ENCODE results near the gene PTPN7.
A peak's percentile ranks its signal among the peaks of the same experiment; 100 is the strongest.

PTPN7 gene

DNA sequence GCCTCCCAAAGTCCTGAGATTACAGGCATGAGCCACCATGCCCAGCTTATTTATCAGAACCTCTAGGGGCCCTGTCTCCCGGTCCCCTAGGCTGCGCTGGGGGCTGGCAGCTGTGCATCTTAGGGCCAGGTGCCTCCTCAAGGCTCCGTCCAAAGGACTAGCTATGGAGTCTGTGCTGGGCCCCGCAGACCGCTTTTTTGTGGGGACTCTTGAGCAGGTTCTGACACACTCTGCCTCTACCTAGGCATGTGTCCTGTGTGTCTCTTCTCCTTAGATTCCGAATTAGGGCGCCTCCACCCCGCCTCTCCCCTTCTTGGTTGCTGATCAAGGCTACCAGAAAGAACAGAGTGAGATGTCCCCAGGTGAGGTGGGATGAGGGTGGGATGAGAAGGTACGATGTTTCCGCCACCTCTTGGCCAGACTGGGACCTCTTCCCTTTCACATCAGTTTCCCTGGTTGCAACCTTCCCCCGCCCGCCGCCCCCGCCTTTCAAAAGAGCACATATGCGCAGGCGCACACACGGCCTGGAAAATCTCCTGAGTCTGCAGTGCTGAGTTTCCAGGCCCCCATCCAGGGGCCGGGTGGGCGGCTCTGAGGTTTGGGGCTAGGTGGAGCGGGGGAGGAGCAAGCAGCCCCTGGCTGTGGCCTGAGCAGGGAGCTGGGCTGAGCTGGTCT, 5.0 kb upstream of the PTPN7 start:
- DNase-seq, result no peak

- DNase-seq, result no peak
These were observed 4.1 kb upstream of the PTPN7 start for GRCh38 chr1:202164271-202165037.

DNA sequence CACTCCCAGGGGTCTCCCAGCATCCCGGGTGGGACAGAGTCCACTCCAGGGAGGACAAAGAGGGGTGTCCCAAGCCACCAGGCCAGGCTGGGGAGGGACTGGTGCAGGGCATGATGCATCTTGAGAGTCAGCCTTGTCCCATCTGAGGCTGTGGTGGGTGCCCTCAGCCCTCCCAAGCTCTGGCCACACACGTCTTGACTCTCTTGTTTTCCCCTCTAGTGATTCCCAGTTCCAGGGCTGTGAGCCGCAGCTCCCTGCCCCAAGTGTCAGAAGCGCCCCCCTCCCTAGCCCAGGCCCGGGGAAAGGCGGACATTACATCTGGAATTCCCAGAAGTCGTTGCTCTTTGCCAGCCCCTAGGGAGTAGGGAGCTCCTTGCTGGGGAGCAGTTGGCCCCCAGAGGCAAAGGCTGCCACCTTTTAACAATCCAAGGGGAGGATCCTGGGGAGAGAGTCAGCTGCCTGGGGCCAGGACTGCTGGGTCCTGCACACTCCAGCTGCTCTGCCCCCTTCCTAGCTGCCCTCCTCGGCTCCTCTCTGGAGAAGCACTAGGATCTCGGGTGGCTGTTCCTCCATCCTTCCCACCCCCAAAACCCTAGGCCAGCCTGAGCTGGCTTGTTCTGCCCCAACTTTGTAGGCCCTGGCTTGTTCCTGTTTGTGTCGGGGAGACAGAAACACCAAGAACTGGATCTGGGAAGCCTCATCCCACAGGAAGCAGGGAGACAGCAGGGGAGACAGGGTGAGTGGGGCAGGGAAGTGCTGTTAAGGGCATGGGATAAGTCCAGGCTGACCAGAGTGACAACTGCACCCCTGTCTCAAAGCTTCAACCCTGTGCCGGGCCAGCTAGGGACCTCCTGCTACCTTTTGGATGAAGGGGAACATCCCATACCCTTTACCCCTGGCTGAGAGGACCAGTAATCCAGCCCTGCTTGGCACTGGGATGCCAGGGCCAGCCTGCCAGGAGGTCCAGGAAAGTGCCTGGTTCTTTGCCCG, 3.2 kb upstream of the PTPN7 start:
- no peak for DNase-seq

DNA sequence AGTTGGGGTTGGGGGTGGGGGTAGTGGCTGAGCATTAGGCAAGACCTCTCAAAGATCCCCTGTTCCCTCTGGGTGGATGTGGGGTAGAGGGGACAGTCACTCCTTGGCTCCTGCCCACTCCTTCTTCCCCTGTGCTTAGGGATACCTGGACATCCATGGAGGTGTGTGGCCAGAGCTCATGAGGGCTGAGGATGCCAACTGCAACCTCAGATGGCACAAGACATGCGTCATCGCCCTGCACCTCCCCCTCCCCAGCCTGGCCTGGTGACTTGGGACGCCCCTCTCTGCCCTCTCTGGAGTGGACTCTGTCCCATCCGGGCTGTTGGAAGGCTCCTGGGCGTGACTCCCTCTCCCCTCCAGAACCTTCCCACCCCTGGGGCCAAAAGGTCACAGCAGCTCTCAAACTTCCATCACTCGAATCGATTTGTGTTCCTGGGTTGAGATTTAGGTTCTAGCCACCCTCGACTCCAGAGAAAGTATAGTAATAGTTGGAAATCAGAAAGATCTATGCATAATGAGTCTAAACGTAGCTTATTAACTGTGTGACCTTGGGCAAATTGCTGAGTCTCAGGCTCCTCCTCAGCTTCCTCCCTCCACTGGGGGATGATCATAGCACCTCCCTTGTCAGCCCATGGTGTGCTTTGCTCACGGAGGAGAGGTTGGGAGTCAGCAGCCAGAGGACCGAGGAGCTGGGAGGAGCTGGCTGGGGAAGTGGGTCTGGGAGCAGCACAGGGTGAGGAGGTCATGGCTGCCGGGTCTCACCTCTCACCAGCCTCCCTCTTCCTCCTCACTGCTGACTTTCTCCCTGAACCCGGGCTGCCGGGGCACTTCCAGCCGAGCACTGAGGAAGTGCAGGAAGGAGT, 2.2 kb upstream of the PTPN7 start:
- DNase-seq, result no peak

- no peak for DNase-seq
These were observed 1.6 kb upstream of the PTPN7 start for GRCh38 chr1:202162047-202162417.

GRCh38 chr1:202161151-202162046, 997 bp upstream of the PTPN7 start:
- DNase-seq, result no peak

DNA sequence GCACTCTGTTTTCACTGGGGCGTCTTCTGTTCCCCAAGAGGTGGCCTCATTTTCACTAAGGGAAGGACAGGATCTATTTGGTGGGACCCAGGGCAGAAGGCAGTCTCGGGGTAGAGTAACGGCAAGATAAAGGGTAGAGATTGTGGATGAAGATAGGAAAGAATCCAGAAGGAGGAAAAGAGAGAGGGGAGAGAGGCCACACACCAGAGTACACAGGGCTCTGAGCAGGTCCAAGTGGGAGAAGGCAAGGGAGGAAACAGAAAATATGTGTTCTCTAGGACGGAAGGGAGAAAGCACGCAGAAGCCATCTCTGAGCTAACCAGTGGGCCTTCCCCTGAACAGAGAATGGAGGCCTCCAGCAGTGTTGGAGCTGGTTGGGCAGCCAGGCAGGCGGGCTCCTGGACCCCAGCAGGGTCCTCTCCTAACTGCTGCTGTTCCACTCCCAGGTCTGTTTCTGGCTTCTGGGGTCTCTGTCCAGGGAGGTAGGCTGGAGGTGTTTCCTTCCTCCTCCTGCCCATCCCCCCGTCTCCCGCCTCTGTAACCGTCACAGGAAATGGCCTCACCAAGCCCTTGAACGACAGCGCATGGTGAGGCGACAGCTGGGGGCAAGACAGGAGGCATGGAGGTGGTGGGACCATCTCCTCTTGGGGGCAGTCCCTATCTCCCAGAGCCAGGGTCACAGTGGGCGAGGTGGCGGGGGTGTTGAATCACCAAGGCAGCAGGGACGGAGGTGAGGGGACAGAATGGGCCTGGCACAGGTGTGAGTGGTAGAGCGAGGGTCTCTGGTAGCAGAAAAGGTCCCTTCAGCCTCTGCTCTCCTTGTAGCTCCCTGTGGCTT, 649 bp downstream of the PTPN7 start:
- DNase-seq, result no peak

DNA sequence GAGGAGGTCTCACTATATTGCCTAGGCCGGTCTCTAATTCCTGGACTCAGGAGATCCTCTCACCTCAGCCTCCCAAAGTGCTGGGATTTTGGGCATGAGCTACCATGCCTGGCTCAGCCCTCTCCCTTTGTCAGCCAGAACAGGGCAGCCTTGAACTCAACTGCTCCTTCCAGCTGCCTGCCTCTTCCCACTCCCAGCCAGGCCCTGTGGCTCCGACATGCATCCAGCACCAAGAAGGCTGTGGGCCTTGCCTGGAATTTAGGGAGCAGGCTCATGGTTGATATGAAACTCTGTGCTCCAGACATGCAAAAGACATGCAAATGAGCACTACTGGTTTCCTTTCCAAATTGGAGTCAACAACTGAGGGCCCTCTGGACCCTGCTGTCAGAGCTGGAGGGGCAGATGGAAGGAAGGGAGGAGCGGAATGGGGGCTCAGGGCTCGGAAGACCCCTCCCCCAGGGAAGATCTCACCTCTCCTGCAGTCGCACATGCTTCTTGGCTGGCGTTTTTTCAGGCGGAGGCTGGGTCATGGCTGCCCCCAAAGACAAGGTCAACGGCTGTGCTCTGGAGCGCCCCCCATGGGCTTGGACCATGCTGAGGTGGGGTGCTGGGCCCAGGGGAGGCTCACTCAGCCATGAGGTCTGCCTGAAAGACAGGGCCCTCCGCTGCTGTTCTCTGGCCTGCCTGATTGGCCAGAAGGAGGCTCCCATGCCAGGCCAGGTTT, 1.4 kb downstream of the PTPN7 start:
- DNase-seq, result no peak

DNA sequence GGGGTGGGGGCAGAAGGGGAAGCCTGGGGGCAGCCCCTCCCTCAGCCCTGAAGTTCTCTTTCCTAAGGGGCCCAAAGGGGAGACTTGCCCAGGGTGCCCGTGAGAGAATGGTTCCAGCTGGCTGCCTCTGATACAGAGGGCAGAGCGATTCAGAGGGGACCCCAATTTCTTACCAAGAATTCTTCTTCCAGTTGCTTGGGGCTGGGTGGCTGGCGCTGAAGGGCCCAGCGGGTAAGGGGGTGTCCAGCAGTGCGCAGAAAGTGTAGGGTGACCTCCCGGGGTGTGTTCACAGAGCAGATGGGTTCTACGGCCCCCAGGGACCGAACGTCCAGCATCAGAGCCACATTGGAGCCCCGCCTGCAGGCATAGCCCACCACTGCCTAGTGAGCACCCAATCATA, 2.5 kb downstream of the PTPN7 start:
- no peak for DNase-seq

- DNase-seq, result no peak
These were observed 3.8 kb downstream of the PTPN7 start for GRCh38 chr1:202156590-202156989.

DNA sequence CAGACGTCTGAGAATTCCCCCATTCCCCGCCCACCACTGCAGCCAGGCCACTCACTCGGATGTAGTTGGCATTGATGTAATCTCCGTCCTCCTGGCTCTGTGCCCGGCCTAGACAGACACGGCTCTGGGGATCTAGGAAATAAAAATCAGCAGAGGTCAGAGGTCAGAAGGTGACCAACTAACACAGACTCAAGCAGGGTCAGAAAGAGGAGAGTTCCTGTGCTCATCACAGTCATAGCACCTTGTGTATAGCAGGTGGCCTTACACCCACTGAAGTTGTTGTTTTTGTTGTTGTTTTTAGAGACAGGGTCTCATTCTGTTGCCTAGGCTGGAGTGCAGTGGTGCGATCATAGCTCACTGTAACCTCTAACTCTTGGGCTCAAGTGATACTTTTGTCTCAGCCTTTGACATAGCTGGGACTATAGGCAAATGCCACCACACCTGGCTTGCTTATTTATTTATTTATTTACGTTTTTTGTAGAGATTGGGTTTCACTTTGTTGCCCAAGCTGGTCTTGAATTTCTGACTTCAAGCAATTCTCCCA, 4.9 kb downstream of the PTPN7 start:
- no peak for DNase-seq

DNA sequence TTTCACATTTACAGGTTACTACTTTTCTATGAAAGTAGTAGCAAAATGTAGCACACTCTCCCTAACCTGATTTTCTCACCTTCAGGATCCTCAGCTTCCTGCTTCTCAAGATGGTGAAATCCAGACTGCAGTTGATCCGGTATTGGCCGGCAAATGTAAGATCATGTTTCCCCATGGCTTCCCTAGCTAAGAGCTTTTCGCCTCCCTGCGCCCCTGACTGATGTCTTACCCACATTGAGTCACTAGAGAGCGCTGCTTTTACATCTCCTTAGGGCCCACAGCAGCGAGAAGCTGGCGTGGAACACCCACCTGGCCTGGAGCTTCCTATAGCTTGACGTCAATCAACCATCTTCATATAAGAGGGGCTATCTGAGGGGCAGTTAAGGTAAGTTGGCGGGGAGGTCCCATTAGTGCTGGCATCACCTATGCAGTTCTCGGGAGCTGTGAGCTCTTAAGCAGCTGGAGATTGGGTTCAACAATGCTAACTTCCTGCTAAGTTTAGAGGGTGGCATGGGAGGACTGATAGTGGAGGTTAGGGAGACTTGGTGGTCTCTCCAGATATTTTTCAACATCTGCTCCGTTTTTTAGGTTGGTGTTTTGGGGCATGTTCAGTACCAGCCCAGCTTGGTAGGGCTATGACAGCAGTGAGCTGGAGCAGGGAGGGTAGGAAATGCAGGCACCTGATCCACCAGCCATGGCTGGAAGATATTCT, 5.5 kb downstream of the PTPN7 start:
- DNase-seq, result peak; percentile 89

DNA sequence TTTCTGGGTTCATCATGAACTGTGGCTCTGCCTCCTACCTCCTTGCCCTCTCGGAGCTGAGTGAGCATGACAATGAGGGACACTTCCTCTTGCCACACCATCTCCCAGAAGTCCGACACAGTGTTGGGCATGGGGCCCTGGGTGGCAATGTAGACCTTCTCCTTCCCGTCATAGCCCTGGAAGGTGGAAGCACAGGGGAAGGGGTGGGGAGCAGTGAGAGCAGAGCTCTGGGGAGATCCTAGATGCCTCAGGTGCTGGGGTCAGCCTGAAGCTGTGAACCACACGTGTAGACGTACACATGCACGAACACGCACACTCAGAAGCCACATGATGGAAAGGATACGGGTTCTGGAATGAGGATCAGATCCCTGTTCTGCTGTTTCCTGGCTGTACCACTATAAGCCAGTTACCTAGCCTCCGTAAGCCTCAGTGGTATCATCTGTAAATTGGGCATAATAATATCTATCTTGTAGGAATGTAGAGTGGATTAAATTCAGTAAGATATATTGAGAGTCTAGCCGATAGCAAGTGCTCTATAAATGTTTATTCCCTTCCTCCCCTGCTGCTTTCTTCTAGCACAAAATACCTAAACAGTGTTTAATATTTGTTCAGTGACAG, 6.1 kb downstream of the PTPN7 start:
- DNase-seq, result no peak

DNA sequence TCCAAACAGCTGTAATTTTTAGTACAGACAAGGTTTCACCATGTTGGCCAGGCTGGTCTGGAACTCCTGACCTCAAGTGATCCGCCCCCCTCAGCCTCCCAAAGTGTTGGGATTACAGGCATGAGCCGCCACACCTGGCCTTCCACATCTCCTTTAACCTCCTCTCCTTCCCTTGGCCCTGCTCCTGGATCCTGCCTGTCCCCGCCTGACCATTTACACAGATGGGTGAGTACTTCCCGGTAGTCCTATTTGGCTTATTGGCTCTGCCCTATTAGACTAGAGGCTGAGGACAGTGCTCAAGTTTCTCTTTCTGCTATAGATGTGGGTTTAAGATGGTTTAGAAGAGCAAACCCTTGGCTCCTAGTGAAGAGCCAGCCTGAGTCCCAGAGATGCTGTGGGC, 7.1 kb downstream of the PTPN7 start:
- DNase-seq, result no peak

DNA sequence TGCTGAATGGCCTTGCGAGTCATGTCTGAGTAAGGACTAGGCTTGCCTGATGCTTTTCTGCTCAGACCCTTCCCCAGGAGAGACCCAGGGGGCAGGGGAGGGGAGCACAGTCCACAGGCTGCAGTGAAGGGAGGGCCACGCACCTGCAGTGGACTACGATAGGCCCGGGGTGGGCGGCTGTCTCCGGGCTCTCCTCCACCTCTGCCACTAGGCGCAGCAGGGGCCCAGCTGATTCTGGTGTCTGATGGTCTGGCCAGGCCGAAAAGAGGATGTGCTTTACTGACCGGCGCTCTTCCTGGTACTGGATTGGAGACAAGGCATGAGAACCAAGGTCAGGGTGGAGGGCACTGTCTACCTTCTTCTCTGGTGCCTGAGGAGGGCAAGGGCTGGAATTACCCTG, 8.0 kb downstream of the PTPN7 start:
- no peak for DNase-seq

DNA sequence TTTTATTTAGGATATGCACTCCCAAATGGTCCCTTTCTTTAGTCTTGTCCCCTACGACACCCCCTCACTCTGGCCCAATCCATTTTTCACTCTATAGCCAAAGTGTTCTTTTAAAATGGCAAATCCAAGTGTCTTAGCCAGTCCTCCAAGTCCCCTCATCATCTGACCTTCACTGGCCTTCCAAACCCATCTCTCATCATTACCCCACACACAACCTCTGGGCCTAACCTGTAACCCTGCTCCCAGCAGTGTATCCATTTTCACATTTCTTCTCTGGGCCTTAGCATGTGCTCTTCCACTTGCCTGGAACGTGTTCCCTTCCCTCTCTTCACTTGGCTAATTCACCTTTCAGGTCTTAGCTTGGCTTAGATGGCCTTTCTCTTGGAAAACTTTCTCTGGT, 9.4 kb downstream of the PTPN7 start:
- no peak for DNase-seq

- no peak for DNase-seq
These were observed 9.8 kb downstream of the PTPN7 start for GRCh38 chr1:202150602-202151001.

DNA sequence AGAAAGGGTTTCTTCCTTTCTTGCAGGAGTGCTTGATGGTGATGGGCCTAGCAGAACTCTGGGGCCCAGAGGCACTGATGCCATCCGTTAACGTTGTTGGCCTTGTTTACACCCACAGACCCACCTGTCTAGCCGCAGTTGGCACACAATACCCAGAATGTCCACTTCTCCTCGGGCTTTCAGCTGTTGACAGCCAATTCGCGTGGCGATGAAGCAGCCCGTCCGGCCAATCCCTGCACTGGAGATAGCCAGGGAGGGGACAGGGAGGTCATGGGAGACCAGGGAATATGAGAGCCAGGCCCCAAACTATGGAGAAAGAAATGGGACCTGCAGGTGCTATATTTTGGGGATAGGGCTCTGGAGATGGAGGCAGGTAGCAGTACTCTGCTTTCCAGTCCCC, 10.2 kb downstream of the PTPN7 start:
- DNase-seq, result no peak

All from NCI-H2107 (cell line).